Measurements from ENCODE around the gene CHKA. TPM values are rescaled to one million over a fixed set of nuclear protein-coding genes. Genes with fewer than 3 reads are reported as not detected.

The CHKA gene
- total and polyA plus RNA-seq, 8 donors = 36.8 to 106 (median 82.8) TPM

GRCh38 chr11:68043349-68044144 is 77.6 kb downstream of the CHKA start:
- H3K27me3 ChIP-seq = no peaks in the 10 kb centered on the region
- DNase-seq (no peak), ATAC-seq (no peak)
- intact Hi-C loops (cut with DNase I) = no loop called here
- no peak for TF ChIP-seq CTCF (IDR thresholded peaks at IDR 0.05)
- no peak overlapping the region for H3K27ac ChIP-seq
- H3K9me3 ChIP-seq = no peaks in the 10 kb centered on the region
- peaks cover 0 to 77% of the 10 kb centered on the region in 2 donors for H3K36me3 ChIP-seq
- peaks cover 7 to 33% of the 10 kb centered on the region in 2 donors for H3K4me1 ChIP-seq
- H3K4me3 ChIP-seq = no peak overlapping the region

- Histone ChIP-seq H3K27ac (no peak overlapping the region), H3K4me3 (no peak overlapping the region), H3K27me3 (no peaks in the 10 kb centered on the region), H3K36me3 (peaks cover 0 to 71% of the 10 kb centered on the region in 2 donors), H3K4me1 (peaks cover 12 to 39% of the 10 kb centered on the region in 2 donors), H3K9me3 (no peaks in the 10 kb centered on the region)
- ATAC-seq = no peak
- no peak for DNase-seq
- no peak for TF ChIP-seq CTCF (IDR thresholded peaks at IDR 0.05)
- intact Hi-C loops (cut with DNase I) = no loop called here
Measured at GRCh38 chr11:68043029-68043348, 78.2 kb downstream of the CHKA start.

- TF ChIP-seq CTCF (IDR thresholded peaks at IDR 0.05) = no peak
- no peaks in the 10 kb centered on the region for H3K9me3 ChIP-seq
- H3K27ac ChIP-seq = peak overlapping the region in 1 of 2 donors; percentile 98
- intact Hi-C loops (cut with DNase I) = no loop called here
- H3K4me3 ChIP-seq = no peak overlapping the region
- H3K36me3 ChIP-seq = peaks cover 0 to 65% of the 10 kb centered on the region in 2 donors
- DNase-seq = no peak
- ATAC-seq = no peak
- peaks cover 18 to 44% of the 10 kb centered on the region in 2 donors for H3K4me1 ChIP-seq
- no peaks in the 10 kb centered on the region for H3K27me3 ChIP-seq
Measured at GRCh38 chr11:68042219-68043028, 78.8 kb downstream of the CHKA start.

GRCh38 chr11:68041617-68042218 is 79.5 kb downstream of the CHKA start:
- Histone ChIP-seq H3K4me1 (peaks cover 20 to 51% of the 10 kb centered on the region in 2 donors), H3K27ac (peak overlapping the region in 1 of 2 donors; percentile 98), H3K27me3 (no peaks in the 10 kb centered on the region), H3K4me3 (peak overlapping the region in 1 of 2 donors; percentile 78), H3K9me3 (no peaks in the 10 kb centered on the region), H3K36me3 (peaks cover 0 to 58% of the 10 kb centered on the region in 2 donors)
- intact Hi-C loops (cut with DNase I) = no loop called here
- ATAC-seq (no peak), DNase-seq (no peak)
- TF ChIP-seq CTCF (IDR thresholded peaks at IDR 0.05) = no peak
